Hematopoietic multipotent progenitor cell treated with erythropoietin and hydrocortisone succinate and interleukin-3 and kit ligand, for 15 days (in vitro differentiated cells): Measurements from ENCODE around the gene PATZ1.
A peak's percentile ranks its signal among the peaks of the same experiment; 100 is the strongest.
"Not testable (repeated sequence)": the region's sequence is repeated elsewhere in the genome, so short reads cannot be mapped to it uniquely, and the experiment has no call there.

ENCODE experiments used
- DNase-seq: peaks from one replicate; pipeline ENCODE4 v3.0.0-alpha.2; 2015; ENCODE audit warnings: low spot score

Gene PATZ1

DNA sequence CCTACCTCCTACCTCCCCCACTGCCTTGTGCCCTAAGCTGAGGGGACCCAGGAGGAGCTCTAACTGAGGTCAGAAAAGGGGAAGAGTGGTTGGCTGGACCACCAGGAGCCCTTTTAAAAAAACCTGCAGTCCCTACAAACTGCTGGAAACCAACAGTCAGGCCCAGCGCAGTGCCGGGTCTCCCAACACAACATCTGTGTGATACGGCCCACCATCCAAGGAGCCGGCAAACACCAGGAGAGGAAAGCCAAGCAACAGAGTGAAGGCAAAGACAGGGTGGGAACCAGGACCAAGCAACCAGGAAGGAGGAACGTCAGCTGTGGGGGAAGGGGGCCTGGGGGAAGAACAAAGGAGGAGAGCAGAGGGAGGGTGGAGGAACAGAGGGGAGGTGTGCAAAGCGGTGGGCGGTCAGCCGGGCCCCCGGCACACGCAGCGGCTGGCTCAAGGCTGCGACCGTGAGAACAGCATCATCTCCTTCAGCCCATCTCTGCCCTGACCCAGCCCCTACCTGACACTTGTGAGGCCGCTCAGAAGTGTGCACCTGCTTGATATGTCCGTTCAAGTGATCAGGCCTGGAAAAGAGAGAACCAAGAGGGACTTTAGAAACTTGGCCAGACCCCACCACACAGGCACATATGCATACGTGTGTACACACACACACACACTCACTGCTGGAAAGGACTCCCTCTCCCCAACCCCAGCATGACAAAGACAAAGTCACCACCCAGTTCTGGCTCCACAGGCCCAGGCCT is 3.6 kb downstream of the PATZ1 start:
- no peak for DNase-seq

DNA sequence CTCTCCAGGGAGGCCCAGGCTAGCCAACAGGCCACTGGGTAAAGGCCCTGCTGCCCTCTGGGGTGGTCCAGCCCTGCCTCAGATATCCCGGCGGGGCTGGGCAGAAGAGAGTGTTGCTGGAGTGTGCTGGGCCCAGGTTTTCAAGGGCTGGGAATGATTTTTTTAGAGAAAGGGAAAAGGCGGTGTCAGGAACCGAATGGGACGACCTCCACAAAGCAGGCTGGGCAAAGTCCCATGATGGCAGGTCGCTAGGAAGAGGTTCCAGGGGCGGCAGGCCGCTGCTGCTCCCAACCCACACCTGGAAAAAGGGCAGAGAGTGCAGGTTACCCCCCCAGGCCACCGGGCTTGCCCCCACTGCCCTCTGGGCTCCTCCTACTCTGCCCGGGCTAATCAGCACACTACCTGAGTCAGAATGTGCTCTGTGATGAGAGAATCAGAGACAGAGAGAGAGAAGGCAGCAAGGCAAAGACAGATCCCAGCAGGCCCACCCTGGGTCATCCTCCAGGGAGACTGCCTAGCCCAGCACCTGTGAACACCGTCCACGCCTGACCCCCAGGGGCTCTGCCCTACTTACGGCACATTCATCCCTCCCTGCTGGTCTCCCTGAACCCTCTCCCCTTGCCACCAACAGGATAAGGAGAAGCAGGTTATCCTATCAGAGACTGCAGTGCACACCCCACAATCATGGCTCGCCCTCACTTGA is 4.6 kb downstream of the PATZ1 start:
- no peak for DNase-seq

GRCh38 chr22:31340765-31341247 is 5.3 kb downstream of the PATZ1 start:
- no peak for DNase-seq

DNA sequence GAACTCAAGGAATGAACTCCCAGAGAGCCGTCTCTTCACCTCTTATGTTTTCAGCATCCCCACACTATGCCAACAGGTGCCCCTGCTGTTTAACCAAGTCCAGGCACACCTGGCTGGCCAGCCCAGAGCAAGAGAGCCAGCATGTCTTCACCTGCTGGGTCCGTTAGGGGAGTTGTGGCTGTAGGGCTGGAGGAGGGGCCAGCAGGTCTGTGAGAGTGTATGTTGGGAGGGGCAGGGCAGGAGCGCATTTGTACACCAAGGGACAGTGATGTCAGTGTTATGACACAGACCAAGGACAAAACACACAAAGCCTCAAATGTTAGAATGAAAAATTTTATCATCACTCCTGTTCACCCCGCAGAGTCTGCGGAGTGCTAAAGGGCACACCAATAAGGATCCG is 5.8 kb downstream of the PATZ1 start:
- DNase-seq: no peak

GRCh38 chr22:31339148-31339832 is 6.9 kb downstream of the PATZ1 start:
- no peak for DNase-seq

- DNase-seq: no peak
These were observed 9.0 kb downstream of the PATZ1 start for GRCh38 chr22:31337178-31337577.

GRCh38 chr22:31334329-31334728 is 11.8 kb downstream of the PATZ1 start:
- DNase-seq: no peak

DNA sequence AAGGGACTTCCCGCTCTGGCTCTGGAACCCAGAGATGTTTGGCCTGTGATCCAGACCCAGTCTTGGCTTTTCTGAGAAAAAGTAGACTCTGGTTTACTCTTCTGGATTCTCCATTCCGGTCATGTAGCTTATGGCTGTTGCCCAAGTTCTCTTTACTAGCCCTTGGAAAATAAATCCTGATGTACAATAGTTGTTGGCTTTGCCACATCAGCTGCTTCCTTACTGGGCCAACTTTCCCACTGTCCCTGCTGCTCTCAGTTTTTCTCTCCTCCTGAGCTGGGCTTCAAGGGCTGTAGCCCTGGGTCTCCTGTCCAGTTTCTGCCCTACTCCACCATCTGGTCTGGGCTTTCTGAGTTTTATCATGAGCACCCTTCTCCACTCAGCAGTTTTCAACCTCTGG is 12.5 kb downstream of the PATZ1 start:
- DNase-seq: no peak

DNA sequence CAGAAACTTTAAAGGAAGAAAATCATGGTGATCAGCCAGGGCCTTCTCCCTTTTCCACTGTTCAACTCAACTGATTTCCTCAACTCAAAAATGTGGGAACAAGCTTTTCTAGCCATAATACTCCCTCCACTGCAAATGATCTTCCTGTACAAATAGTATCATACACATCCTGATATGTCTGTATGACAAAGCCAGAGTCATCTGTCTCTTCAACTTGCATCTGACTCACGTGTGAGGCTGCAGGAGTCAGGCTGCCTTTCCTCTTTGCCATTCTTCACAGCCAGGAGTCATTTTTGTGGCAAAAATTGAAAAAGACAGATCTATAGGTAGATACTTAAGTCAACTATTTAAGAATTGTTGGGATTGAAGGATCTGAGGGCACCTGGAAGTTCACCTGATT is 13.3 kb downstream of the PATZ1 start:
- no peak for DNase-seq

DNA sequence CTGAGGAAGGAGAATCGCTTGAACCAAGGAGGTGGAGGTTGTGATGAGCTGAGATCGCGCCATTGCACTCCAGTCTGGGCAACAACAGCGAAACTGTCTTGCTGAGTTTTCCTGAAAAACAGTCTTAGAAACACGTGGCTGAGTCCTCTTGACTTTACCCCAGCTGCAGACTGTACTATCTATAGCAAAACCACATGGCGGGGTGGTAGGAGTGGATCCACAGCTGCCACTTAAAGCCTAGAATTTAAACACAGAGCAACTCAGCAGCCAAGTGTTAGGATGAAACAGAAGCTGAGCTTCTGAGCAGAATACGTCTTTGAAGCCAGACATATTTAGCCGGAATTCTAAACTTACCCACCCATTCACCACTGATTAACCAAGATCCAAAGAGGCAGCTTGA is 14.1 kb downstream of the PATZ1 start:
- no peak for DNase-seq

DNA sequence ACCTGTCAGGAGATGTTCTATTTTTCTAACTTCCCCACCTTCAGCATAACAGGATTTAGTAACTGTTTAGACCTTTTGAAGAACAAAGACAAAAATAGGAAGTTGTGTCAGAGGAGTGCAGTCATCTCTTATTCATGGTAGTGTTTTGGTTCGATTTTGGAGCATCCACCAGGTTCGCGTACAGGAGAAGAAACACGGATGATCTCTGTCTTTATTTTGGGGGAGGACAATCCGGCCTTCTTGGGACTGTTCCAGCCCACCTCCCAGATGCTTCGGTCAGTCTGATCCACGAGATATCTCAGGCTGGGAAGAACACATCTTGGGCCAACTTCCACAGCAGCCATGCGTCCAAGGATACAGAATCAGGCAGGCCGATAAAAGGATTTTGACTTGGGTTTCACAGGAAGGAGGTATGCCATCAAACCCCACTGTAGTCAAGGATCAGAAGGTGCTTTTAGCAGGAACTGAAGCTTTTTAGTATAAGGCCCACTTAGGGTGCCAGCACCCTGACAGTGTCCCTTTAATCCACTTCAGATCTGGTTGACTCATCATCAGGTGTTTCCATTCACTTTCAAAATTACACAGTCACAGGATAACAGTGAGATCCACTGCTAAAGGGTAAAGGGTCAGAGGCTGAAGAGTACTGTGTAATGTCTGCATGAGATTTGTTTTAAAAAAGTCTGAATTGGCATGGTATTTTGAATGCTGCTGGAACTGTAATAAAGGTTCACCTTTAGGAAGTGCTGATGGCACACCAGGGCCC is 16.5 kb downstream of the PATZ1 start:
- DNase-seq: no peak

DNA sequence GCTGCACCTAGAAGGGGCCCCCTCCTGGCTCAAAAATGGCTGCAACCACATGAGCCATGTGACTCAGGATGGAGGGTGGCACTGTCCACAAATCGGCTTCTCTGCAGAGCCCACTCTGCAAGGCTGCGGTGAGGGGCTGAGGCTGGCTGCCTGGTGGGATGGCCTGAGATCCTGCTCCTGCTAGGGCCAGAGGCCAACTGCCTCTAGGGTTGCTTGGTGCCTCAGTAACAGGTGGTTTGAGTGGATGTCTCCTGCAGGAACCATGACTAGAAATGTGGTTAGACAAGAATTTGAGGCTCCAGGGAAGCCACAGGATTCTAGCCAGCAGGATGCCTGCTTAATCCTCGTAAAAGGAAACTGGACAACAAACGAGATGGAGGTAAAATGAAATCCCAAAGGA is 17.1 kb downstream of the PATZ1 start:
- no peak for DNase-seq

GRCh38 chr22:31328544-31328960 is 17.6 kb downstream of the PATZ1 start:
- no peak for DNase-seq

GRCh38 chr22:31327806-31328543 is 18.2 kb downstream of the PATZ1 start:
- DNase-seq: no peak

GRCh38 chr22:31326877-31327276 is 19.3 kb downstream of the PATZ1 start:
- no peak for DNase-seq

GRCh38 chr22:31323578-31324550 is 22.3 kb downstream of the PATZ1 start:
- no peak for DNase-seq

- DNase-seq: no peak
These were observed 24.7 kb downstream of the PATZ1 start for GRCh38 chr22:31321421-31321820.

- not testable (repeated sequence) for DNase-seq
These were observed 31.9 kb downstream of the PATZ1 start for GRCh38 chr22:31314220-31314619.

DNA sequence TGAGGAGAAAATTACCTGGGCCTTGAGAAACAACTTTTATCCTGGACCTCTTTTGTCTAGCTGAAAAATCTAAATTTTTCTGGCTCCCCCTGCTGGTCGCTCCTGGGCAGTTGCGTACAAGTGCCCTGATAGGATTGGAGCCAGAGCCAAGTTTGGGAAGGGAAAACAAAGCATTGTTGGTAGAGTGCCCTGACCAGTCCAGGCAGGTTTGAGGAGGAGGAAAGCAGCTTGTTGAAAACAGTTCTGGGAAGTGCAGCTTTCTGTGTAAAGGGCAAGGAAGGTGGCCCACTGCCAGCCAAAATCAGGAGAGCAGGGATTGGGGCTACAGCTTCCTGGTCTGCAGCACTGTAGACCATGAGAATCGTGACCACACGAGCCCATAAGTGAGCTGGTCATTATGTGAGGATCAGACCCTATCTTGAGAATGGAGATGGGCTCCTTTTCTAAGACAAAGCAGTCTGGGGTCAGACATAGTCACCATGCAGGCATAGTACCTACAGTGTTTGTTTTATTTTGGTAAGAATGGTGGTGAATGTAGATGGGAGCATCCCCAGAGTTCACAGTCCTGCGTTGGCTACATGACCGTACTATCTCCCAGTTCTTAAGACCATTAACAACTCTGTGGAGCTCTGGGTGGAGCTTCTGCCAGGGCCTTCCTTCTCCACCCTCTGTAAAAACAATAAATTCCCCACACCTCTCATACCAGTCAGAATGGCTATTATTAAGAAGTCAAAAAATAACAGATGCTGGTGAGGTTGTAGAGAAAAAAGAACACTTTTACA is 32.6 kb downstream of the PATZ1 start:
- DNase-seq: peak; percentile 57
